Activated CD8-positive, alpha-beta T cell treated with anti-CD3 and anti-CD28 coated beads for 36 hours (primary cell): ENCODE results near the gene FCHO2. TPM values are rescaled to one million over a fixed set of nuclear protein-coding genes. Genes with fewer than 3 reads are reported as not detected.

ENCODE experiments used
- ATAC-seq: fragments of 200-7000 bp; cut with Tn5 transposase; one replicate; pipeline ENCODE4 v1.10.0; 2021; ENCODE audit warnings: mild to moderate bottlenecking, moderate library complexity
- CTCF ChIA-PET: fragments of 350-600 bp; sonication (Branson Sonifier 250); formaldehyde crosslinking; loops from one replicate; lab custom pipeline; 2021; ENCODE audit warnings: antibody characterized with exemption; lab: Charles Lee
- POLR2A ChIA-PET: fragments of 350-600 bp; sonication (Branson Sonifier 250); formaldehyde crosslinking; loops from one replicate; lab custom pipeline; 2021; ENCODE audit warnings: antibody characterized with exemption; lab: Charles Lee
- DNase-seq: peaks from one replicate; pipeline ENCODE4 v3.0.0-alpha.2; 2020
- H3K27ac Mint-ChIP-seq: one replicate; pipeline ENCODE4 v1.8.0; 2021; ENCODE audit warnings: mild to moderate bottlenecking, mixed read lengths
- H3K27me3 Mint-ChIP-seq: one replicate; pipeline ENCODE4 v1.8.0; 2021; ENCODE audit warnings: mixed read lengths
- H3K36me3 Mint-ChIP-seq: one replicate; pipeline ENCODE4 v1.8.0; 2021; ENCODE audit warnings: low read depth, mixed read lengths
- H3K4me1 Mint-ChIP-seq: one replicate; pipeline ENCODE4 v1.8.0; 2021; ENCODE audit warnings: low read depth, mixed read lengths
- H3K4me3 Mint-ChIP-seq: one replicate; pipeline ENCODE4 v1.8.0; 2021; ENCODE audit warnings: mild to moderate bottlenecking, moderate library complexity, mixed read lengths
- H3K9me3 Mint-ChIP-seq: one replicate; pipeline ENCODE4 v1.8.0; 2021; ENCODE audit warnings: mixed read lengths
- intact Hi-C: fragments of 100-400 bp; cut with micrococcal nuclease; formaldehyde crosslinking; loops from one replicate; pipeline ENCODE4 v1.10.0; 2022
- total RNA-seq, 2 experiments: library from RNA; stranded (reverse); gene quantifications; one replicate each; pipeline ENCODE4 v1.2.3, GENCODE V29; 2021
- TF ChIP-seq, protein P1 (sequence below): fragments of 200-600 bp; IDR thresholded peaks from one replicate; pipeline ENCODE4 v1.8.0; 2022; ENCODE audit warnings: antibody characterized with exemption, mild to moderate bottlenecking

Gene FCHO2
- total RNA-seq, 2 experiments from 2014 or later: 0.32 to 1.0 TPM

DNA sequence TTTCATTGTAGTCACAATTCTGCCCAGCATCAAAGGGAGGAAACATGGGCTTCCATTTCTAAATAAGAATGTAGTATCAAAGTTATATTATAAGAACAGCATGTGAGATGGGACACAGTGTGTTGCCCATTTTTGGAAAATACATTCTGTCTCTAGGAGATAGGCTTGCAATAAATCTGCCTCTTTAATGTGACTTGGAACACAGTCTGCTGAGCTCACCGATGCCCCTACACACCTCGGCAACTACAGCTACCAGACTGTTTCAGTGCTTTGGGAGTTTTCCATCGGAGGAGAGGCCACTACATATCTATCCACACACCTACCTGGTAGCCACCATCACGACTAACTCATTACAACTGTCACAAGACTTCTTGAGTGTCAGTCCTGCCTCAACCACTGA lies 18.9 kb upstream of the FCHO2 start:
- H3K4me3 Mint-ChIP-seq: no peak overlapping the region
- no peaks in the 10 kb centered on the region for H3K9me3 Mint-ChIP-seq
- TF ChIP-seq, protein P1, sequence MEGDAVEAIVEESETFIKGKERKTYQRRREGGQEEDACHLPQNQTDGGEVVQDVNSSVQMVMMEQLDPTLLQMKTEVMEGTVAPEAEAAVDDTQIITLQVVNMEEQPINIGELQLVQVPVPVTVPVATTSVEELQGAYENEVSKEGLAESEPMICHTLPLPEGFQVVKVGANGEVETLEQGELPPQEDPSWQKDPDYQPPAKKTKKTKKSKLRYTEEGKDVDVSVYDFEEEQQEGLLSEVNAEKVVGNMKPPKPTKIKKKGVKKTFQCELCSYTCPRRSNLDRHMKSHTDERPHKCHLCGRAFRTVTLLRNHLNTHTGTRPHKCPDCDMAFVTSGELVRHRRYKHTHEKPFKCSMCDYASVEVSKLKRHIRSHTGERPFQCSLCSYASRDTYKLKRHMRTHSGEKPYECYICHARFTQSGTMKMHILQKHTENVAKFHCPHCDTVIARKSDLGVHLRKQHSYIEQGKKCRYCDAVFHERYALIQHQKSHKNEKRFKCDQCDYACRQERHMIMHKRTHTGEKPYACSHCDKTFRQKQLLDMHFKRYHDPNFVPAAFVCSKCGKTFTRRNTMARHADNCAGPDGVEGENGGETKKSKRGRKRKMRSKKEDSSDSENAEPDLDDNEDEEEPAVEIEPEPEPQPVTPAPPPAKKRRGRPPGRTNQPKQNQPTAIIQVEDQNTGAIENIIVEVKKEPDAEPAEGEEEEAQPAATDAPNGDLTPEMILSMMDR: no peak
- ChIA-PET POLR2A (no interaction called here), CTCF (no interaction called here)
- no peaks in the 10 kb centered on the region for H3K4me1 Mint-ChIP-seq
- peaks cover 33% of the 10 kb centered on the region for H3K27me3 Mint-ChIP-seq
- DNase-seq (no peak), ATAC-seq (no peak)
- H3K27ac Mint-ChIP-seq: no peak overlapping the region
- intact Hi-C loops: no loop called here
- no peaks in the 10 kb centered on the region for H3K36me3 Mint-ChIP-seq

DNA sequence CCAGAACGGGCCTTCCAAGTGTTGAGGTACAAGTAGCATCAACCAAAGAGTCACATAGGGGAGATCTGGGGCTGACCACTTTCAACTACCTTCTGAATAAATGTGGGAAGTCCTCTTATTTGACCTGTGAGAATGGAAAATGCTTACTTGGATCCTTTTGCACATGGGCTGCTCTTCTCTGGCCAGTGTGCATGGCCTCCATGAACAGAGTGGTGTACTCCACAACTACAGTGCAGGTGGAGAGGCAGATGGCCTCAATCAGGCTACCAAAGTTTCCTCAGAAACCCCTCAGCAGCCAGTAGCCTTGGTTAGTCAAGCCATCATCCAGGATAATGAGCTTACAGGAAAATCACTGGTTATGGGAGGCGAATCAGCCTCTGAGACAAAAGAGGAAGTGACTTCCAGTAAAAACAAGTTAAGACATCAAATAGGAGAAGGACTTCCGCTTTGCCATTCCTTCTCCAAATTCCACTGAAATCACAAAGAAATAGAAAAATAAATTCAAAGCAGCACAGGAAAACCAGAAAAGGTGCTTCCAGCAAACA lies 18.3 kb upstream of the FCHO2 start:
- Mint-ChIP-seq H3K4me3 (no peak overlapping the region), H3K9me3 (no peaks in the 10 kb centered on the region), H3K27me3 (peaks cover 33% of the 10 kb centered on the region), H3K36me3 (no peaks in the 10 kb centered on the region), H3K27ac (no peak overlapping the region), H3K4me1 (no peaks in the 10 kb centered on the region)
- intact Hi-C loops: no loop called here
- TF ChIP-seq, protein P1: no peak
- CTCF ChIA-PET: no interaction called here
- POLR2A ChIA-PET: no interaction called here
- ATAC-seq (no peak), DNase-seq (no peak)

DNA sequence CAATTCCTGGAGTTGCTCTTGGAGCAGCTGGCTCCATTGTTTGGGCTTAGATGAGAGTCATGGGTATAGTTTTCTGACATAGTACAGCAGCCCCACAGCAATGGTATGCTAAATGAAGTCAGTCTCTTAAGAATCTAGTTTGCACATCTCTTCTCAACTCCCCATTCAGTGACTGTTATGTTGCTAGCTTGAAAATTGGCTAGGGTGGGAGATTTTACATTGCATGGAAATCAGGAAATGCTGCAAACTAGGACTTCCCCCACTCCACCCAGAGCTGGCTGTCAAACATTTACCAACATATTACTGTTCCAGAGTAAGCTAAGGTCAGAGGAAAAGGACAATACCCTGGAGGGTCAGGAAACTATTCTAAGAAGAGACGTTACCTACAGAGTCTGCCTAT lies 17.6 kb upstream of the FCHO2 start:
- TF ChIP-seq, protein P1: no peak
- POLR2A ChIA-PET: no interaction called here
- H3K4me1 Mint-ChIP-seq: no peaks in the 10 kb centered on the region
- intact Hi-C loops: no loop called here
- CTCF ChIA-PET: no interaction called here
- ATAC-seq (no peak), DNase-seq (no peak)
- H3K4me3 Mint-ChIP-seq: no peak overlapping the region
- H3K27me3 Mint-ChIP-seq: peaks cover 29% of the 10 kb centered on the region
- H3K27ac Mint-ChIP-seq: no peak overlapping the region
- H3K9me3 Mint-ChIP-seq: no peaks in the 10 kb centered on the region
- no peaks in the 10 kb centered on the region for H3K36me3 Mint-ChIP-seq

DNA sequence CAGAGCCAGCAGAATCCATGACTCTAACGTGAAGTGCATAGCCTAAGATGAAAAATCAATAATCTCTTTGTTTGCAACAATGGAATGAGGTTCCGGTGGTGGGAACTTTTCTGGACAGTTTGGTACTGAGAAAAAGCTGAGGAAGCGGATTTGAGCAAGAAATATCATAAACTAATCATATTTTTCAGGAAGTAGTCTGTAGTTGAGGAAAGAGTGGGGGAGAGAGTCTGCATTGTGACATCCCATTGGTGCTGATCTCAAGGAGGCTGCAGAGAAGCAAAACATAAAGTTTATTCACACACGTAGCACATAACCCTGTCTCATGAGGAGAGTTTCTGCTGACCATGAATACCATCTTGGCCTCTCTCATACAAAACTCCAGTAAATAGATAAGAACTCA lies 15.8 kb upstream of the FCHO2 start:
- ChIA-PET POLR2A (interaction anchor here (0.6 kb wide), 1 partner anchor 1576 kb away, joined by 3 read pairs; no protein-coding TSS in a partner anchor), CTCF (no interaction called here)
- intact Hi-C loops: no loop called here
- H3K9me3 Mint-ChIP-seq: no peaks in the 10 kb centered on the region
- TF ChIP-seq, protein P1: no peak
- H3K4me1 Mint-ChIP-seq: no peaks in the 10 kb centered on the region
- no peak overlapping the region for H3K4me3 Mint-ChIP-seq
- no peaks in the 10 kb centered on the region for H3K36me3 Mint-ChIP-seq
- no peak for ATAC-seq
- DNase-seq: no peak
- H3K27me3 Mint-ChIP-seq: peaks cover 30% of the 10 kb centered on the region
- H3K27ac Mint-ChIP-seq: no peak overlapping the region

DNA sequence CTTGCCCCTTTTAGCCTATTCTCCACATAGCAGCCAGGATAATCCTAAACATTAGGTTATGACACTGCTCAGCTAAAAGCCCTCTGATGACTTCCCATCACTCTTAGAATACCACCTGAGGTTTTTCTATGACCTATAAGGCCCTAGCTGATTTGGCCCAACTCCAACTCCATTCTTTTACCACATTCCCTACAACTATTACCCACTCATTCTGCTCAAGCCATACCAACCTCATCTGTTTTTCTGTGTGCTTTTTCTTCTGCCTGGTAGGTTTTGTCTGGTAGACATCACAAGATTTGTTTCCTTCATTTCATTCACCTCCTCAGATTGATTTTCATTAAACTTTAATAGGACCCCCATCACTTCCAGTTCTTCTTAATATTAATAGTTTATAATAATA lies 12.5 kb upstream of the FCHO2 start:
- intact Hi-C loops: no loop called here
- TF ChIP-seq, protein P1: no peak
- Mint-ChIP-seq H3K27me3 (peaks cover 34% of the 10 kb centered on the region), H3K4me3 (no peak overlapping the region), H3K36me3 (no peaks in the 10 kb centered on the region), H3K4me1 (no peaks in the 10 kb centered on the region), H3K9me3 (no peaks in the 10 kb centered on the region), H3K27ac (no peak overlapping the region)
- ChIA-PET CTCF (interaction anchor here (1.2 kb wide), 1 partner anchor 23 kb away, joined by 3 read pairs; no protein-coding TSS in a partner anchor), POLR2A (no interaction called here)
- no peak for ATAC-seq
- DNase-seq: no peak
